K562 (cell line): ENCODE measurements around the gene FAM9B. TPM values are rescaled to one million over a fixed set of nuclear protein-coding genes. Genes with fewer than 3 reads are reported as not detected.

Experiments used
- ATAC-seq: fragments of 200-7000 bp; cut with Tn5 transposase; 3 replicates; pipeline ENCODE4 v1.9.1; 2020; ENCODE audit warnings: moderate library complexity
- BruUV-seq: library from RNA; stranded (reverse); fragments of 400-500 nt; replicated peaks from 2 replicates; lab custom pipeline; 2021; lab: Mats Ljungman, UMichigan
- CTCF ChIA-PET: fragments of 300-600 bp; formaldehyde crosslinking; extraction: SDS; loops from one replicate; lab custom pipeline; 2021; ENCODE audit warnings: low intra/inter-chr PET ratio; lab: Yijun Ruan, JAX
- POLR2A ChIA-PET: fragments of 300-600, 350-650 bp; sonication (Branson Sonifier 250); formaldehyde crosslinking; extraction: SDS; loops from one replicate; lab custom pipeline; 2021; ENCODE audit warnings: antibody characterized with exemption, inconsistent platforms; lab: Yijun Ruan, JAX
- DNase-seq, 4 experiments: peaks; one replicate each; pipeline versions ENCODE4 v3.0.0 to v3.0.0-alpha.2; 2011 to 2018; ENCODE audit warnings: low spot score in 3 of 4, mixed read lengths in 3 of 4; ENCODE audit errors: extremely low read depth in 1 of 4
- FAIRE-seq: peaks from 2 replicates; lab custom pipeline; 2011; peaks lifted over from hg19 to GRCh38; lab: Jason Lieb, UNC
- H2AFZ ChIP-seq: 2 replicates; pipeline ENCODE4 v1.6.0; 2011; ENCODE audit warnings: low read depth, low read length, control low read depth, inconsistent platforms
- H3K27ac ChIP-seq: fragments of 200-600 bp; 3 replicates; pipeline ENCODE4 v1.8.0; 2011; ENCODE audit warnings: low read depth, mild to moderate bottlenecking, control low read depth, inconsistent platforms, low read length, moderate library complexity, mixed read lengths; ENCODE audit errors: extremely low read depth
- H3K27me3 ChIP-seq, 2 experiments: fragments of 300-600 bp in 1 of 2; 2 replicates in 1 of 2; 3 replicates in 1 of 2; pipeline versions ENCODE4 v1.6.0 to v1.8.0; 2011; ENCODE audit warnings: inconsistent platforms in 2 of 2, low read length in 2 of 2, mild to moderate bottlenecking in 1 of 2, mixed read lengths in 1 of 2, moderate library complexity in 1 of 2; ENCODE audit not compliant: control insufficient read depth in 2 of 2, insufficient read depth in 2 of 2
- H3K36me3 ChIP-seq: fragments of 300-600 bp; 3 replicates; pipeline ENCODE4 v1.8.0; 2011; ENCODE audit warnings: mild to moderate bottlenecking, low read length, inconsistent platforms; ENCODE audit not compliant: control insufficient read depth, insufficient read depth
- H3K4me1 ChIP-seq, 2 experiments: fragments of 200-600 bp in 1 of 2; replicated peaks in 1 of 2; 2 replicates in 1 of 2; 3 replicates in 1 of 2; pipeline versions ENCODE4 v1.5.1 to v1.8.0; 2011; ENCODE audit warnings: inconsistent platforms in 2 of 2, low read length in 2 of 2, mild to moderate bottlenecking in 1 of 2, mixed read lengths in 1 of 2, moderate library complexity in 1 of 2; ENCODE audit not compliant: control insufficient read depth in 2 of 2, insufficient read depth in 2 of 2
- H3K4me2 ChIP-seq: 2 replicates; pipeline ENCODE4 v1.6.1; 2011; ENCODE audit warnings: low read length, control low read depth, inconsistent platforms, mixed read lengths; ENCODE audit not compliant: insufficient read depth
- H3K4me3 ChIP-seq: fragments of 200-600 bp; sonication (generic), shearing (Covaris generic); 2 replicates; pipeline ENCODE4 v1.5.1; 2016; ENCODE audit warnings: control low read depth, inconsistent platforms
- H3K79me2 ChIP-seq: fragments of 200-600 bp; 3 replicates; pipeline ENCODE4 v1.8.0; 2011; ENCODE audit warnings: low read length, inconsistent platforms; ENCODE audit not compliant: control insufficient read depth, insufficient read depth
- H3K9ac ChIP-seq, 2 experiments: 2 replicates each; pipeline versions ENCODE4 v1.6.0 to v1.6.1; 2011; ENCODE audit warnings: low read depth in 2 of 2, low read length in 2 of 2, control low read depth in 1 of 2, inconsistent platforms in 1 of 2, mild to moderate bottlenecking in 1 of 2, mixed read lengths in 1 of 2; ENCODE audit not compliant: insufficient read depth in 1 of 2
- H3K9me1 ChIP-seq: one replicate; pipeline ENCODE4 v1.6.0; 2011; ENCODE audit warnings: inconsistent platforms, mild to moderate bottlenecking, low read length, moderate library complexity; ENCODE audit not compliant: control insufficient read depth, insufficient read depth
- H3K9me3 ChIP-seq: replicated peaks from 2 replicates; pipeline ENCODE4 v1.5.1; 2011; ENCODE audit warnings: low read depth, low read length, inconsistent platforms; ENCODE audit not compliant: control insufficient read depth, insufficient read depth
- H4K20me1 ChIP-seq: replicated peaks from 2 replicates; pipeline ENCODE4 v1.6.1; 2011; ENCODE audit warnings: low read length, inconsistent platforms, mixed read lengths; ENCODE audit not compliant: control insufficient read depth, insufficient read depth
- ARHGAP35 ChIP-seq: fragments of 450-650 bp; IDR thresholded peaks from 2 replicates; pipeline ENCODE4 v1.6.1; 2018; ENCODE audit not compliant: partially characterized antibody
- ARNT ChIP-seq, 2 experiments: fragments of 450-650 bp; IDR thresholded peaks; 2 replicates each; pipeline ENCODE4 v1.6.1; 2016; ENCODE audit warnings: mild to moderate bottlenecking in 1 of 2
- BMI1 ChIP-seq: fragments of 150-350 bp; IDR thresholded peaks from 2 replicates; pipeline ENCODE4 v1.6.1; 2014; ENCODE audit warnings: low read length
- BRF2 ChIP-seq: IDR thresholded peaks from 3 replicates; pipeline ENCODE4 v1.6.1; 2011; ENCODE audit warnings: borderline replicate concordance, mild to moderate bottlenecking; ENCODE audit not compliant: insufficient read length, insufficient read depth
- CREB1 ChIP-seq, 2 experiments: sonication (generic) in 1 of 2; formaldehyde crosslinking in 1 of 2; IDR thresholded peaks; 2 replicates each; pipeline versions ENCODE4 v1.6.1 to v1.8.0; 2012 to 2022; ENCODE audit warnings: inconsistent platforms in 1 of 2, mild to moderate bottlenecking in 1 of 2, missing genetic modification reagents in 1 of 2, moderate library complexity in 1 of 2
- CXXC5 ChIP-seq: fragments of 250-450 bp; sonication (Bioruptor Pico); IDR thresholded peaks from 2 replicates; pipeline ENCODE4 v1.8.0; 2022; ENCODE audit warnings: inconsistent platforms, mild to moderate bottlenecking, moderate library complexity
- HDGF ChIP-seq: fragments of 450-650 bp; IDR thresholded peaks from 2 replicates; pipeline ENCODE4 v1.6.1; 2016
- MTA1 ChIP-seq: fragments of 450-650 bp; IDR thresholded peaks from 2 replicates; pipeline ENCODE4 v1.6.1; 2017; ENCODE audit warnings: borderline replicate concordance
- NCOR1 ChIP-seq: fragments of 450-650 bp; IDR thresholded peaks from 2 replicates; pipeline ENCODE4 v1.6.1; 2016; ENCODE audit warnings: mild to moderate bottlenecking, moderate library complexity
- NR2F6 ChIP-seq: fragments of 450-650 bp; formaldehyde crosslinking; IDR thresholded peaks from 2 replicates; pipeline ENCODE4 v1.4.0; 2020; ENCODE audit warnings: mild to moderate bottlenecking
- SLC30A9 ChIP-seq: fragments of 250-450 bp; sonication (Bioruptor Pico); IDR thresholded peaks from 2 replicates; pipeline ENCODE4 v1.8.0; 2022; ENCODE audit warnings: mild to moderate bottlenecking, moderate library complexity
- TOE1 ChIP-seq, 2 experiments: fragments of 450-650 bp in 1 of 2; sonication (generic) in 1 of 2; formaldehyde crosslinking in 1 of 2; IDR thresholded peaks; 2 replicates each; pipeline versions ENCODE4 v1.7.1 to v1.8.0; 2016 to 2022; ENCODE audit warnings: borderline replicate concordance in 2 of 2, mild to moderate bottlenecking in 2 of 2, antibody characterized with exemption in 1 of 2, inconsistent platforms in 1 of 2, low read depth in 1 of 2, missing genetic modification reagents in 1 of 2, moderate library complexity in 1 of 2
- YBX1 ChIP-seq: fragments of 450-650 bp; IDR thresholded peaks from 2 replicates; pipeline ENCODE4 v1.7.1; 2016; ENCODE audit warnings: mild to moderate bottlenecking
- ZNF146 ChIP-seq: IDR thresholded peaks from one replicate; pipeline ENCODE4 v1.6.1; 2018; ENCODE audit warnings: missing compliant biosample characterization; ENCODE audit not compliant: unreplicated experiment
- ZNF197 ChIP-seq: fragments of 200-800 bp; sonication (Bioruptor generic); IDR thresholded peaks from 2 replicates; pipeline ENCODE4 v1.6.1; 2016; ENCODE audit warnings: low read depth, missing genetic modification characterization, missing compliant biosample characterization
- ZNF239 ChIP-seq: fragments of 250-450 bp; sonication (Bioruptor Pico); IDR thresholded peaks from 2 replicates; pipeline ENCODE4 v1.4.0; 2020; ENCODE audit warnings: mild to moderate bottlenecking
- ZNF668 ChIP-seq: fragments of 250-450 bp; sonication (Bioruptor Pico); IDR thresholded peaks from 2 replicates; pipeline ENCODE4 v1.8.0; 2022; ENCODE audit warnings: mild to moderate bottlenecking, inconsistent platforms
- ZNF778 ChIP-seq: fragments of 450-650 bp; formaldehyde crosslinking; IDR thresholded peaks from 2 replicates; pipeline ENCODE4 v1.4.0; 2020; ENCODE audit warnings: mild to moderate bottlenecking, moderate library complexity
- WGBS: fragments of 100-300 bp; shearing (Covaris generic); methylation state at CpG from one replicate; pipeline ENCODE4 v1.1.6; 2016; ENCODE audit warnings: low coverage, mixed read lengths; ENCODE audit not compliant: insufficient coverage; ENCODE audit errors: missing lambda C conversion rate; 5-methylcytosine and 5-hydroxymethylcytosine counted together
- in situ Hi-C: fragments of 300-500 bp; cut with MboI; formaldehyde crosslinking; loops from 4 replicates; pipeline ENCODE4 v1.15.0; 2018; ENCODE audit warnings: inconsistent platforms, mixed read lengths
- intact Hi-C: fragments of 100-400 bp; cut with micrococcal nuclease; formaldehyde crosslinking; loops from 2 replicates; pipeline ENCODE4 v1.14.2; 2022
- polyA plus RNA-seq, 8 experiments: library from polyadenylated mRNA; depleted of rRNA in 4 of 8; stranded (reverse) in 5 of 8; unstranded in 3 of 8; fragments of >200 nt; fragmentation: Nextera tagmentation in 2 of 8; fragmentation: Illumina TruSeq in 1 of 8; extraction: Ambion mirVana in 2 of 8; extraction: Trizol in 1 of 8; gene quantifications; 2 replicates each; pipeline versions ENCODE4 v1.2.1 to v1.2.3, GENCODE V29; 2011 to 2014; ENCODE audit warnings: inconsistent platforms in 1 of 8, missing spikeins in 1 of 8
- total RNA-seq, 7 experiments: library from RNA; depleted of rRNA in 6 of 7; stranded (reverse); fragments of >200 nt in 6 of 7; fragmentation: Illumina TruSeq in 2 of 7; extraction: Trizol in 2 of 7; gene quantifications; 2 replicates each; pipeline versions ENCODE4 v1.2.1 to v1.2.3, GENCODE V29; 2011 to 2021; ENCODE audit warnings: low replicate concordance in 1 of 7

FAM9B gene
- total and polyA plus RNA-seq, 9 of the 15 experiments (the other 6 are each of a cell fraction or from before 2014, with no cell fraction given): 0.53 to 4.6 (median 3.2) TPM

GRCh38 chrX:8987672-8988250 is 46.2 kb downstream of the FAM9B start:
- Histone ChIP-seq H3K4me2 (no peak overlapping the region), H3K4me3 (no peak overlapping the region), H3K4me1 (no peaks in the 10 kb centered on the region), H4K20me1 (no peaks in the 10 kb centered on the region), H3K9me1 (no peaks in the 10 kb centered on the region), H3K27me3 (no peaks in the 10 kb centered on the region), H3K36me3 (no peaks in the 10 kb centered on the region), H3K9ac (no peak overlapping the region), H3K27ac (no peak overlapping the region), H3K79me2 (no peaks in the 10 kb centered on the region), H3K9me3 (no peaks in the 10 kb centered on the region), H2AFZ (no peak overlapping the region)
- no TSS peak for BruUV-seq
- TF ChIP-seq BMI1: no peak
- no peak for TF ChIP-seq ARNT (IDR thresholded peaks at IDR 0.05)
- TF ChIP-seq ZNF197 (CRISPR knock-in tag): no peak
- no peak for TF ChIP-seq MTA1
- no peak for TF ChIP-seq NCOR1
- TF ChIP-seq CREB1 (IDR thresholded peaks at IDR 0.05): no peak
- TF ChIP-seq CREB1 (CRISPR knock-in tag; IDR thresholded peaks at IDR 0.05): no peak
- no peak for TF ChIP-seq ZNF778
- no peak for TF ChIP-seq SLC30A9
- no peak for TF ChIP-seq ZNF239 (CRISPR knock-in tag)
- TF ChIP-seq CXXC5: no peak
- no peak for TF ChIP-seq HDGF
- TF ChIP-seq BRF2: no peak
- no peak for TF ChIP-seq TOE1 (IDR thresholded peaks at IDR 0.05; ENCODE audit: borderline replicate concordance)
- no peak for TF ChIP-seq TOE1 (CRISPR knock-in tag; IDR thresholded peaks at IDR 0.05; ENCODE audit: borderline replicate concordance, low read depth)
- no peak for TF ChIP-seq NR2F6 (CRISPR knock-in tag)
- no peak for TF ChIP-seq ARHGAP35
- no peak for TF ChIP-seq ZNF668
- no peak for TF ChIP-seq ZNF146 (CRISPR knock-in tag)
- TF ChIP-seq YBX1: no peak
- FAIRE-seq (no peak), DNase-seq (no peak), ATAC-seq (no peak)
- in situ Hi-C loops: no loop called here
- ChIA-PET CTCF (no interaction called here), POLR2A (no interaction called here)
- intact Hi-C loops: no loop called here
- WGBS: 10% methylated on average over 6 of the region's 6 CpGs
